Ishikawa (cell line): ENCODE data around the gene OARD1.

Experiments
- CREB1 ChIP-seq: IDR thresholded peaks from 2 replicates; pipeline ENCODE4 v1.6.1; 2012; ENCODE audit warnings: low read depth
- EP300 ChIP-seq: IDR thresholded peaks from 2 replicates; pipeline ENCODE4 v1.6.1; 2012; ENCODE audit warnings: borderline replicate concordance
- FOXM1 ChIP-seq: IDR thresholded peaks from 2 replicates; pipeline ENCODE4 v1.6.1; 2012; ENCODE audit warnings: low read depth, borderline replicate concordance
- MAX ChIP-seq: IDR thresholded peaks from 2 replicates; pipeline ENCODE4 v1.6.1; 2012
- NFIC ChIP-seq: IDR thresholded peaks from 2 replicates; pipeline ENCODE4 v1.6.1; 2012
- REST ChIP-seq: IDR thresholded peaks from 2 replicates; pipeline ENCODE4 v1.6.1; 2012; ENCODE audit warnings: low read depth, mild to moderate bottlenecking
- TAF1 ChIP-seq: IDR thresholded peaks from 2 replicates; pipeline ENCODE4 v1.6.1; 2012; ENCODE audit warnings: low read depth, mild to moderate bottlenecking
- TCF12 ChIP-seq: IDR thresholded peaks from 2 replicates; pipeline ENCODE4 v1.6.1; 2012; ENCODE audit warnings: low read depth
- YY1 ChIP-seq: IDR thresholded peaks from 2 replicates; pipeline ENCODE4 v1.6.1; 2012; ENCODE audit warnings: low read depth
- TF ChIP-seq, protein P1 (sequence below): IDR thresholded peaks from 2 replicates; pipeline ENCODE4 v1.6.1; 2012

GRCh38 chr6:41022294-41022693, 49.9 kb downstream of the OARD1 start:
- TF ChIP-seq NFIC (no peak), TCF12 (no peak), TAF1 (no peak), MAX (no peak), REST (no peak), EP300 (no peak), CREB1 (no peak), FOXM1 (no peak), YY1 (no peak)
- TF ChIP-seq, protein P1, sequence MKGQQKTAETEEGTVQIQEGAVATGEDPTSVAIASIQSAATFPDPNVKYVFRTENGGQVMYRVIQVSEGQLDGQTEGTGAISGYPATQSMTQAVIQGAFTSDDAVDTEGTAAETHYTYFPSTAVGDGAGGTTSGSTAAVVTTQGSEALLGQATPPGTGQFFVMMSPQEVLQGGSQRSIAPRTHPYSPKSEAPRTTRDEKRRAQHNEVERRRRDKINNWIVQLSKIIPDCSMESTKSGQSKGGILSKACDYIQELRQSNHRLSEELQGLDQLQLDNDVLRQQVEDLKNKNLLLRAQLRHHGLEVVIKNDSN = no peak
